Dermis microvascular lymphatic vessel endothelial cell (primary cell): ENCODE data around the gene PIAS2. TPM values are rescaled to one million over a fixed set of nuclear protein-coding genes. Genes with fewer than 3 reads are reported as not detected.
"Not testable (repeated sequence)": the region's sequence is repeated elsewhere in the genome, so short reads cannot be mapped to it uniquely, and the experiment has no call there.

Experiments used
- DNase-seq, 2 donors: peaks; one replicate each; pipeline versions ENCODE4 v3.0.0 to v3.0.0-alpha.2; 2010; ENCODE audit warnings: low read depth in 2 of 2
- total RNA-seq: library from RNA; depleted of rRNA; stranded (reverse); fragments of >200 nt; gene quantifications from 2 replicates; pipeline ENCODE4 v1.2.1, GENCODE V29; 2014

Gene PIAS2
- total RNA-seq, 1 donor from 2014 or later: 8.6 TPM

- no peak for DNase-seq
These were observed 7.8 kb downstream of the PIAS2 start for GRCh38 chr18:46909497-46909896.

- DNase-seq: no peak
These were observed 13.9 kb downstream of the PIAS2 start for GRCh38 chr18:46903406-46903805.

GRCh38 chr18:46899274-46899948, 17.9 kb downstream of the PIAS2 start:
- no peak for DNase-seq

GRCh38 chr18:46894124-46894523, 23.2 kb downstream of the PIAS2 start:
- DNase-seq: no peak

GRCh38 chr18:46893360-46893759, 23.9 kb downstream of the PIAS2 start:
- DNase-seq: no peak

GRCh38 chr18:46892842-46893241, 24.5 kb downstream of the PIAS2 start:
- no peak for DNase-seq

GRCh38 chr18:46891742-46892214, 25.5 kb downstream of the PIAS2 start:
- no peak for DNase-seq

GRCh38 chr18:46888965-46889364, 28.3 kb downstream of the PIAS2 start:
- DNase-seq: no peak

GRCh38 chr18:46886893-46887292, 30.4 kb downstream of the PIAS2 start:
- DNase-seq: no peak

GRCh38 chr18:46883180-46883579, 34.1 kb downstream of the PIAS2 start:
- DNase-seq: no peak

- DNase-seq: no peak
These were observed 39.8 kb downstream of the PIAS2 start for GRCh38 chr18:46877329-46877987.

- DNase-seq: no peak
These were observed 49.0 kb downstream of the PIAS2 start for GRCh38 chr18:46868169-46868921.

GRCh38 chr18:46867367-46868143, 49.8 kb downstream of the PIAS2 start:
- DNase-seq: no peak

GRCh38 chr18:46866523-46866922, 50.8 kb downstream of the PIAS2 start:
- no peak for DNase-seq

- DNase-seq: not testable (repeated sequence)
These were observed 52.1 kb downstream of the PIAS2 start for GRCh38 chr18:46865245-46865644.

- no peak for DNase-seq
These were observed 57.5 kb downstream of the PIAS2 start for GRCh38 chr18:46859855-46860254.

GRCh38 chr18:46858290-46858689, 59.0 kb downstream of the PIAS2 start:
- no peak for DNase-seq

- DNase-seq: peak in 1 of 2 donors; percentile 6
These were observed 60.3 kb downstream of the PIAS2 start for GRCh38 chr18:46856973-46857372.

- DNase-seq: no peak
These were observed 68.3 kb downstream of the PIAS2 start for GRCh38 chr18:46849007-46849406.

- DNase-seq: no peak
These were observed 73.9 kb downstream of the PIAS2 start for GRCh38 chr18:46843372-46843771.

GRCh38 chr18:46842583-46842982, 74.7 kb downstream of the PIAS2 start:
- DNase-seq: no peak

GRCh38 chr18:46833899-46834298, 83.4 kb downstream of the PIAS2 start:
- no peak for DNase-seq
